ENCODE data around the gene AHSA1. TPM values are rescaled to one million over a fixed set of nuclear protein-coding genes. Genes with fewer than 3 reads are reported as not detected.

AHSA1 gene
- total and polyA plus RNA-seq, 2 of the 8 experiments (the other 6 are each of a cell fraction or from before 2014, with no cell fraction given): 155 to 221 TPM

DNA sequence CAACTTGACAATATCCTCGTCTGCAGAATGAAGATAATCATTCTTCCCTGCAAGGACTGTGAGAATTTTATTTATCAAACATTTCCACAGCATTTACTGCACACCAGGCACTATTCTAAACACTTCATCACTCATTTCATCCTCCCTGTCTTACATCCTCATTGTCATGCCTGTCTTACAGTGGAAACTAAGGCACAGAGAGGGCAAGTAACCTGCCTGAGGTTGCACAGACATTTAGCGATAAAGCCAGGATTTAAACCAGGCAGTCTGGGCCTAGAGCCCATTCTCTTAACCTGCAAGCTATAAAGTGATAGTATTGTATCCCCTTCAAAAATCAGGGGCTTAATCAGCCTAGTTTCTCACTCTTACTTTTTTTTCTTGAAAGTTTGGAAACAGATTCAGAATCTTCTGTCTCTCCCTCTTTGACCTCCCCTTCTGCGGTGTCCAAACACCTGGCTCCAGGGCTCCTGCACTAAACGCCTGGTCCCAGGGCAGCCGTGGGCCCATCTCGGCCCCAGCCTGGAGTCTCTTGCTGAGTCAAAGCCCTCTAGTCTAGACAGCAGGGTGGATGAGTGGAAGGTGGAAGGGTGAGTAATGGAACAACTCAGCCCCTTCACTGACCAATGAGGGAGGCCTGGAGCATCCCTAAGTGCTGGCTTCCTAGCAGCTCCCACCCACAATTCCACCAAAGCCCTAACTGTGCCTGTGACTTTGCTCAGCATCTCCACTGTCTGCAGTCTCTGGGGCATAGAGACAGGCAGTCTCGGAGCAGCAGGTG is 28.2 kb downstream of the AHSA1 start:
- Histone ChIP-seq H3K4me3 (ENCODE audit: extremely low read depth in 1 of 4, insufficient read depth in 2 of 4, low read depth in 3 of 4, low read length in 4 of 4) (no peak overlapping the region), H3K27ac (ENCODE audit: low read depth, low read length) (no peak overlapping the region), H2AFZ (ENCODE audit: low read length) (no peak overlapping the region), H2BK20ac (ENCODE audit: low read length) (no peak overlapping the region), H3K36me3 (ENCODE audit: control insufficient read depth in 2 of 4, insufficient read depth in 4 of 4, low read length in 3 of 4) (no peaks in the 10 kb centered on the region; a peak in 1 of 8 replicates), H3K79me1 (ENCODE audit: low read depth, low read length) (no peaks in the 10 kb centered on the region), H3K79me2 (ENCODE audit: control insufficient read depth in 1 of 2, insufficient read depth in 2 of 2, low read length in 2 of 2) (no peaks in the 10 kb centered on the region), H3K4me2 (ENCODE audit: insufficient read depth in 1 of 2, low read depth in 2 of 2, low read length in 2 of 2) (no peak overlapping the region), H3K23me2 (ENCODE audit: low read depth, low read length) (no peaks in the 10 kb centered on the region), H3K23ac (ENCODE audit: insufficient read length) (no peak overlapping the region), H2BK5ac (ENCODE audit: low read depth, low read length) (no peak overlapping the region), H3K9ac (replicated peaks in 1 of 4; ENCODE audit: extremely low read depth in 1 of 4, low read depth in 3 of 4, low read length in 3 of 4) (no peak overlapping the region), H4K5ac (ENCODE audit: insufficient read length, low read depth, low read length) (no peak overlapping the region), H4K20me1 (replicated peaks in 1 of 2; ENCODE audit: control insufficient read depth in 1 of 2, insufficient read depth in 2 of 2, low read length in 2 of 2) (no peaks in the 10 kb centered on the region), H3K4ac (replicated peaks; ENCODE audit: insufficient read length, low read depth, low read length) (no peak overlapping the region), H2AK5ac (ENCODE audit: low read depth, low read length) (no peak overlapping the region), H2BK12ac (ENCODE audit: low read depth, low read length) (no peak overlapping the region), H3K18ac (ENCODE audit: extremely low read depth, low read length) (no peak overlapping the region; the same call in 1 of the 2 replicates), H3K4me1 (replicated peaks in 1 of 4; ENCODE audit: control insufficient read depth in 3 of 4, insufficient read depth in 4 of 4, low read length in 3 of 4) (no peaks in the 10 kb centered on the region; a peak in 1 of 7 replicates), H3K14ac (ENCODE audit: insufficient read length) (no peak overlapping the region), H2BK15ac (ENCODE audit: low read length) (no peak overlapping the region), H2BK120ac (replicated peaks; ENCODE audit: low read depth, low read length) (no peak overlapping the region), H3K27me3 (replicated peaks in 1 of 4; ENCODE audit: control insufficient read depth in 3 of 4, extremely low read depth in 1 of 4, insufficient read depth in 3 of 4, low read length in 3 of 4) (no peaks in the 10 kb centered on the region), H3K9me3 (ENCODE audit: insufficient read depth in 2 of 2, low read depth in 1 of 2, low read length in 1 of 2) (no peaks in the 10 kb centered on the region), H4K91ac (replicated peaks; ENCODE audit: insufficient read length, low read length) (no peak overlapping the region), H4K8ac (ENCODE audit: extremely low read depth, insufficient read depth, low read length) (peak overlapping the region; percentile 75; the same call in 1 of the 2 replicates), H3K56ac (replicated peaks; ENCODE audit: insufficient read length, low read depth, low read length) (no peak overlapping the region)
- 82% methylated on average over 7 of the region's 7 CpGs; no CpG with 5 or more reads in 1 of the 2 experiments for WGBS, 2 experiments (ENCODE audit: extremely low coverage in 1 of 2, insufficient coverage in 1 of 2, insufficient read length in 1 of 2, insufficient replicate concordance in 2 of 2, low coverage in 1 of 2, low lambda C conversion rate in 2 of 2, missing lambda C conversion rate in 1 of 2)
- FAIRE-seq (no peak), DNase-seq (ENCODE audit: low read depth in 1 of 2, low spot score in 2 of 2) (no peak)
- ChIA-PET POLR2A (ENCODE audit: partially characterized antibody) (no interaction called here), CTCF (ENCODE audit: partially characterized antibody) (interaction anchor here (0.7 kb wide), 1 partner anchor 202 kb away, joined by 3 read pairs; no protein-coding TSS in a partner anchor)
- TF ChIP-seq MAX (IDR thresholded peaks at IDR 0.05): no peak
- no peak for TF ChIP-seq KDM1A (IDR thresholded peaks at IDR 0.05; ENCODE audit: borderline replicate concordance, low read length)
- TF ChIP-seq E2F6 (IDR thresholded peaks at IDR 0.05): no peak
- no peak for TF ChIP-seq CTCF (IDR thresholded peaks at IDR 0.05; ENCODE audit: control extremely low read depth in 1 of 3, insufficient read depth in 1 of 3, low read depth in 1 of 3, low read length in 3 of 3)
- no peak for TF ChIP-seq EZH2 (IDR thresholded peaks at IDR 0.05; ENCODE audit: low read depth, low read length, severe bottlenecking)
- TF ChIP-seq RNF2 (IDR thresholded peaks at IDR 0.05; ENCODE audit: borderline replicate concordance, low read depth, low read length, missing control alignments, poor library complexity, severe bottlenecking): no peak

All from H1 (cell line).